ENCODE data around the gene CDC45.
A peak's percentile ranks its signal among the peaks of the same experiment; 100 is the strongest.

The CDC45 gene

GRCh38 chr22:19466848-19467752 lies 12.6 kb upstream of the CDC45 start:
- Histone ChIP-seq H3K36me3 (ENCODE audit: control insufficient read depth, insufficient read depth, low read length) (peaks cover 67% of the 10 kb centered on the region), H3K27ac (ENCODE audit: low read depth, low read length) (no peak overlapping the region), H3K4me3 (ENCODE audit: low read length) (no peak overlapping the region), H3K27me3 (ENCODE audit: control insufficient read depth, insufficient read depth, low read length) (no peaks in the 10 kb centered on the region), H3K4me1 (ENCODE audit: control insufficient read depth, insufficient read depth, low read length) (no peaks in the 10 kb centered on the region), H3K9ac (ENCODE audit: low read length) (no peak overlapping the region)

GRCh38 chr22:19467912-19468311 lies 11.8 kb upstream of the CDC45 start:
- Histone ChIP-seq H3K4me3 (ENCODE audit: low read length) (no peak overlapping the region), H3K36me3 (ENCODE audit: control insufficient read depth, insufficient read depth, low read length) (peaks cover 73% of the 10 kb centered on the region), H3K27me3 (ENCODE audit: control insufficient read depth, insufficient read depth, low read length) (no peaks in the 10 kb centered on the region)

GRCh38 chr22:19469421-19469820 lies 10.3 kb upstream of the CDC45 start:
- Histone ChIP-seq H3K4me1 (ENCODE audit: control insufficient read depth, insufficient read depth, low read length) (no peaks in the 10 kb centered on the region), H3K36me3 (ENCODE audit: control insufficient read depth, insufficient read depth, low read length) (peaks cover 72% of the 10 kb centered on the region), H3K9ac (ENCODE audit: low read length) (no peak overlapping the region), H3K27me3 (ENCODE audit: control insufficient read depth, insufficient read depth, low read length) (no peaks in the 10 kb centered on the region), H3K4me3 (ENCODE audit: low read length) (no peak overlapping the region), H3K27ac (ENCODE audit: low read depth, low read length) (no peak overlapping the region)

More at GRCh38 chr22:19467912-19468311, 11.8 kb upstream of the CDC45 start:
- no peak overlapping the region for H3K27ac ChIP-seq (ENCODE audit: low read depth, low read length)
- no peak overlapping the region for H3K9ac ChIP-seq (ENCODE audit: low read length)
- H3K4me1 ChIP-seq (ENCODE audit: control insufficient read depth, insufficient read depth, low read length): no peaks in the 10 kb centered on the region

GRCh38 chr22:19470010-19470409 lies 9.7 kb upstream of the CDC45 start:
- H3K36me3 ChIP-seq (ENCODE audit: control insufficient read depth, insufficient read depth, low read length): peaks cover 70% of the 10 kb centered on the region
- H3K27me3 ChIP-seq (ENCODE audit: control insufficient read depth, insufficient read depth, low read length): no peaks in the 10 kb centered on the region
- H3K4me3 ChIP-seq (ENCODE audit: low read length): no peak overlapping the region
- no peak overlapping the region for H3K27ac ChIP-seq (ENCODE audit: low read depth, low read length)
- no peaks in the 10 kb centered on the region for H3K4me1 ChIP-seq (ENCODE audit: control insufficient read depth, insufficient read depth, low read length)
- H3K9ac ChIP-seq (ENCODE audit: low read length): no peak overlapping the region

GRCh38 chr22:19471572-19471971 lies 8.1 kb upstream of the CDC45 start:
- H3K36me3 ChIP-seq (ENCODE audit: control insufficient read depth, insufficient read depth, low read length): peaks cover 59% of the 10 kb centered on the region
- no peak overlapping the region for H3K27ac ChIP-seq (ENCODE audit: low read depth, low read length)
- no peaks in the 10 kb centered on the region for H3K27me3 ChIP-seq (ENCODE audit: control insufficient read depth, insufficient read depth, low read length)
- no peaks in the 10 kb centered on the region for H3K4me1 ChIP-seq (ENCODE audit: control insufficient read depth, insufficient read depth, low read length)
- H3K9ac ChIP-seq (ENCODE audit: low read length): no peak overlapping the region
- H3K4me3 ChIP-seq (ENCODE audit: low read length): no peak overlapping the region

- peaks cover 52% of the 10 kb centered on the region for H3K36me3 ChIP-seq (ENCODE audit: control insufficient read depth, insufficient read depth, low read length)
- H3K27ac ChIP-seq (ENCODE audit: low read depth, low read length): no peak overlapping the region
- no peaks in the 10 kb centered on the region for H3K27me3 ChIP-seq (ENCODE audit: control insufficient read depth, insufficient read depth, low read length)
- H3K4me3 ChIP-seq (ENCODE audit: low read length): no peak overlapping the region
- no peak overlapping the region for H3K9ac ChIP-seq (ENCODE audit: low read length)
- no peaks in the 10 kb centered on the region for H3K4me1 ChIP-seq (ENCODE audit: control insufficient read depth, insufficient read depth, low read length)
These were observed 7.5 kb upstream of the CDC45 start for GRCh38 chr22:19472233-19472632.

GRCh38 chr22:19473578-19473977 lies 6.1 kb upstream of the CDC45 start:
- Histone ChIP-seq H3K27ac (ENCODE audit: low read depth, low read length) (no peak overlapping the region), H3K4me3 (ENCODE audit: low read length) (no peak overlapping the region), H3K9ac (ENCODE audit: low read length) (no peak overlapping the region), H3K27me3 (ENCODE audit: control insufficient read depth, insufficient read depth, low read length) (no peaks in the 10 kb centered on the region), H3K36me3 (ENCODE audit: control insufficient read depth, insufficient read depth, low read length) (peaks cover 39% of the 10 kb centered on the region), H3K4me1 (ENCODE audit: control insufficient read depth, insufficient read depth, low read length) (peaks cover 9% of the 10 kb centered on the region)

GRCh38 chr22:19476023-19476422 lies 3.7 kb upstream of the CDC45 start:
- no peak overlapping the region for H3K27ac ChIP-seq (ENCODE audit: low read depth, low read length)
- no peaks in the 10 kb centered on the region for H3K27me3 ChIP-seq (ENCODE audit: control insufficient read depth, insufficient read depth, low read length)
- peaks cover 21% of the 10 kb centered on the region for H3K36me3 ChIP-seq (ENCODE audit: control insufficient read depth, insufficient read depth, low read length)
- no peak overlapping the region for H3K4me3 ChIP-seq (ENCODE audit: low read length)
- H3K4me1 ChIP-seq (ENCODE audit: control insufficient read depth, insufficient read depth, low read length): peaks cover 9% of the 10 kb centered on the region
- H3K9ac ChIP-seq (ENCODE audit: low read length): no peak overlapping the region

- Histone ChIP-seq H3K4me1 (ENCODE audit: control insufficient read depth, insufficient read depth, low read length) (peaks cover 9% of the 10 kb centered on the region), H3K4me3 (ENCODE audit: low read length) (peak overlapping the region; percentile 89), H3K36me3 (ENCODE audit: control insufficient read depth, insufficient read depth, low read length) (peaks cover 9% of the 10 kb centered on the region), H3K9ac (ENCODE audit: low read length) (peak overlapping the region; percentile 32), H3K27ac (ENCODE audit: low read depth, low read length) (no peak overlapping the region), H3K27me3 (ENCODE audit: control insufficient read depth, insufficient read depth, low read length) (no peaks in the 10 kb centered on the region)
These were observed 2.2 kb upstream of the CDC45 start for GRCh38 chr22:19477321-19478044.

- H3K27ac ChIP-seq (ENCODE audit: low read depth, low read length): peak overlapping the region; percentile 100
- H3K4me3 ChIP-seq (ENCODE audit: low read length): peak overlapping the region; percentile 89
- peak overlapping the region; percentile 70 for H3K9ac ChIP-seq (ENCODE audit: low read length)
- peaks cover 8% of the 10 kb centered on the region for H3K36me3 ChIP-seq (ENCODE audit: control insufficient read depth, insufficient read depth, low read length)
- H3K27me3 ChIP-seq (ENCODE audit: control insufficient read depth, insufficient read depth, low read length): no peaks in the 10 kb centered on the region
- H3K4me1 ChIP-seq (ENCODE audit: control insufficient read depth, insufficient read depth, low read length): peaks cover 9% of the 10 kb centered on the region
These were observed 1.4 kb upstream of the CDC45 start for GRCh38 chr22:19478045-19478900.

GRCh38 chr22:19478901-19479354 lies 792 bp upstream of the CDC45 start, which contains the start of gene UFD1:
Gene UFD1 (minus strand): TSS chr22:19479193. CDS start chr22:19479085, 108 bp downstream.
- no peaks in the 10 kb centered on the region for H3K27me3 ChIP-seq (ENCODE audit: control insufficient read depth, insufficient read depth, low read length)
- peak within 1 kb of the TSS; percentile 100 for H3K27ac ChIP-seq (ENCODE audit: low read depth, low read length)
- peak within 1 kb of the TSS; percentile 89 for H3K4me3 ChIP-seq (ENCODE audit: low read length)
- peaks cover 9% of the 10 kb centered on the region for H3K4me1 ChIP-seq (ENCODE audit: control insufficient read depth, insufficient read depth, low read length)
- peak within 1 kb of the TSS; percentile 81 for H3K9ac ChIP-seq (ENCODE audit: low read length)
- peaks cover 4% of the 10 kb centered on the region for H3K36me3 ChIP-seq (ENCODE audit: control insufficient read depth, insufficient read depth, low read length)

- Histone ChIP-seq H3K4me1 (ENCODE audit: control insufficient read depth, insufficient read depth, low read length) (peaks cover 9% of the 10 kb centered on the region), H3K36me3 (ENCODE audit: control insufficient read depth, insufficient read depth, low read length) (no peaks in the 10 kb centered on the region), H3K9ac (ENCODE audit: low read length) (no peak overlapping the region), H3K27me3 (ENCODE audit: control insufficient read depth, insufficient read depth, low read length) (no peaks in the 10 kb centered on the region), H3K27ac (ENCODE audit: low read depth, low read length) (no peak overlapping the region), H3K4me3 (ENCODE audit: low read length) (peak overlapping the region; percentile 52)
These were observed 451 bp downstream of the CDC45 start for GRCh38 chr22:19480173-19480568.

Data from rectal smooth muscle tissue (tissue), 1 donor.